ENCODE measurements around the gene PCYT1B.

Gene PCYT1B

DNA sequence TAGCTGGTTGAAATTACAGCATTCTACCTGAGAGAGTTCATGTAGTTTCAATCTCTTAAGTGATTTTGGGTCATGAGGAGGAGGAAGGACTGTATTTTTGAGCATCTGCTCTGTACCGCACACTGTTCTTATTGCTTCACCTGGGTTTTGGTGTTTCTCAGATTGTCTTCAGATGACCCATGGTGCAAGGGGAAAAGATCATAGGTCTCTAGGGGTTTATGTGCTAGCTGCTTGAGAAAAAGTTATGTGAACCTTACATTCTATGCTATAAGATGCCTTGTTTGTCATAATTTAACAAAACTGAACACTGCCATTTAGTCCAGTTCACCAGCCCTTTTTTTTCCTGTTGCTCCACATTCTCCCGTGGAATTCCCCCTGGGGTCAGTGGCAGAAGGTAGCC is 121.7 kb downstream of the PCYT1B start:
- Histone ChIP-seq H3K4me3 (ENCODE audit: low read length) (no peak overlapping the region), H3K9me3 (ENCODE audit: control insufficient read depth, low read length) (no peaks in the 10 kb centered on the region), H3K36me3 (ENCODE audit: control insufficient read depth, insufficient read depth, low read length, severe bottlenecking) (peaks cover 4% of the 10 kb centered on the region), H3K27me3 (replicated peaks; ENCODE audit: control insufficient read depth, insufficient read depth, low read length) (peaks cover 7% of the 10 kb centered on the region), H3K9ac (ENCODE audit: low read length) (no peak overlapping the region), H3K4me1 (ENCODE audit: control insufficient read depth, insufficient read depth, low read length) (no peaks in the 10 kb centered on the region)
- DNase-seq (ENCODE audit: low read depth), result no peak

- Histone ChIP-seq H3K4me1 (ENCODE audit: control insufficient read depth, insufficient read depth, low read length) (no peaks in the 10 kb centered on the region), H3K4me3 (ENCODE audit: low read length) (no peak overlapping the region), H3K9me3 (ENCODE audit: control insufficient read depth, low read length) (no peaks in the 10 kb centered on the region), H3K27me3 (replicated peaks; ENCODE audit: control insufficient read depth, insufficient read depth, low read length) (peaks cover 12% of the 10 kb centered on the region), H3K9ac (ENCODE audit: low read length) (no peak overlapping the region), H3K36me3 (ENCODE audit: control insufficient read depth, insufficient read depth, low read length, severe bottlenecking) (peaks cover 4% of the 10 kb centered on the region)
- DNase-seq (ENCODE audit: low read depth), result no peak
Measured at GRCh38 chrX:24520472-24520871, 126.7 kb downstream of the PCYT1B start.

- DNase-seq (ENCODE audit: low read depth), result peak; percentile 28
- H3K9ac ChIP-seq (ENCODE audit: low read length), result no peak overlapping the region
Measured at GRCh38 chrX:24515447-24515846, 131.7 kb downstream of the PCYT1B start.

GRCh38 chrX:24513416-24513815 is 133.7 kb downstream of the PCYT1B start:
- H3K9me3 ChIP-seq (ENCODE audit: control insufficient read depth, low read length), result no peaks in the 10 kb centered on the region
- peaks cover 17% of the 10 kb centered on the region for H3K27me3 ChIP-seq (replicated peaks; ENCODE audit: control insufficient read depth, insufficient read depth, low read length)
- H3K4me3 ChIP-seq (ENCODE audit: low read length), result no peak overlapping the region
- H3K9ac ChIP-seq (ENCODE audit: low read length), result no peak overlapping the region
- no peaks in the 10 kb centered on the region for H3K4me1 ChIP-seq (ENCODE audit: control insufficient read depth, insufficient read depth, low read length)
- H3K36me3 ChIP-seq (ENCODE audit: control insufficient read depth, insufficient read depth, low read length, severe bottlenecking), result no peaks in the 10 kb centered on the region
- DNase-seq (ENCODE audit: low read depth), result no peak

More at GRCh38 chrX:24515447-24515846, 131.7 kb downstream of the PCYT1B start:
- peaks cover 13% of the 10 kb centered on the region for H3K27me3 ChIP-seq (replicated peaks; ENCODE audit: control insufficient read depth, insufficient read depth, low read length)
- no peak overlapping the region for H3K4me3 ChIP-seq (ENCODE audit: low read length)
- no peaks in the 10 kb centered on the region for H3K36me3 ChIP-seq (ENCODE audit: control insufficient read depth, insufficient read depth, low read length, severe bottlenecking)
- H3K9me3 ChIP-seq (ENCODE audit: control insufficient read depth, low read length), result no peaks in the 10 kb centered on the region
- no peaks in the 10 kb centered on the region for H3K4me1 ChIP-seq (ENCODE audit: control insufficient read depth, insufficient read depth, low read length)

DNA sequence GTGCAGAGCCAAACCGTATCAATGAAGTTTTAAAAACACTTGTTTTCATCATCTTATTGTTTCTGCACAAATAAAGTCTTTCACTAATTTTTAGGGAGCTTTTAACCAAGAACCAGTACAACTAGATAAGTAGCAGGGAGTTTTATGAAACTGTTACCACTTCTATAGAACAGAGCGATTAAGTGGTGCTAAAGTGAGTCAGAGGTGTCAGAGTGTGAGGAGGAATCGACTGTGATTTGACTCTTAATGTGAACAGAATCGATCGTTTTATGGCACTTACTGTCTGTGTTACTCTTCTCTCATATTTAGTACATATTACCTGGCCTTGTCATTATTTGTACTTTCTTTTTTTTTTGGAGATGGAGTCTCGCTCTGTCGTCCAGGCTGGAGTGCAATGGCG is 138.8 kb downstream of the PCYT1B start:
- no peak for DNase-seq (ENCODE audit: low read depth)
- Histone ChIP-seq H3K9me3 (ENCODE audit: control insufficient read depth, low read length) (no peaks in the 10 kb centered on the region), H3K4me1 (ENCODE audit: control insufficient read depth, insufficient read depth, low read length) (peaks cover 6% of the 10 kb centered on the region), H3K27me3 (replicated peaks; ENCODE audit: control insufficient read depth, insufficient read depth, low read length) (peaks cover 9% of the 10 kb centered on the region), H3K4me3 (ENCODE audit: low read length) (no peak overlapping the region), H3K9ac (ENCODE audit: low read length) (no peak overlapping the region), H3K36me3 (ENCODE audit: control insufficient read depth, insufficient read depth, low read length, severe bottlenecking) (no peaks in the 10 kb centered on the region)
